H7 (cell line): ENCODE measurements around the gene PTGER3. TPM values are rescaled to one million over a fixed set of nuclear protein-coding genes. Genes with fewer than 3 reads are reported as not detected.

Experiments used
- DNase-seq: peaks from one replicate; pipeline ENCODE4 v3.0.0; 2012
- H3K27me3 ChIP-seq: 2 replicates; pipeline ENCODE4 v1.6.0; 2011; ENCODE audit warnings: mild to moderate bottlenecking, low read length; ENCODE audit not compliant: control insufficient read depth, insufficient read depth
- H3K36me3 ChIP-seq: replicated peaks from 2 replicates; pipeline ENCODE4 v1.5.1; 2011; ENCODE audit warnings: low read length; ENCODE audit not compliant: control insufficient read depth, insufficient read depth
- H3K4me3 ChIP-seq: 2 replicates; pipeline ENCODE4 v1.5.1; 2011; ENCODE audit warnings: low read depth, mild to moderate bottlenecking, control low read depth, low read length, moderate library complexity; ENCODE audit not compliant: insufficient read depth
- total RNA-seq: library from RNA; depleted of rRNA; stranded (reverse); fragments of >200 nt; shearing (Covaris generic); gene quantifications from 2 replicates; pipeline ENCODE4 v1.2.3, GENCODE V29; 2014

PTGER3 gene
- total RNA-seq, 1 experiment from 2014 or later: 0.03 TPM

GRCh38 chr1:71038942-71039341 lies 8.7 kb downstream of the PTGER3 start:
- Histone ChIP-seq H3K4me3 (no peak overlapping the region), H3K27me3 (no peaks in the 10 kb centered on the region), H3K36me3 (no peaks in the 10 kb centered on the region)
- no peak for DNase-seq

GRCh38 chr1:71037829-71038620 lies 9.6 kb downstream of the PTGER3 start:
- no peaks in the 10 kb centered on the region for H3K36me3 ChIP-seq
- no peak for DNase-seq
- no peak overlapping the region for H3K4me3 ChIP-seq
- no peaks in the 10 kb centered on the region for H3K27me3 ChIP-seq

GRCh38 chr1:71037066-71037465 lies 10.6 kb downstream of the PTGER3 start:
- H3K4me3 ChIP-seq: no peak overlapping the region
- no peaks in the 10 kb centered on the region for H3K27me3 ChIP-seq
- H3K36me3 ChIP-seq: no peaks in the 10 kb centered on the region
- no peak for DNase-seq

- DNase-seq: no peak
- H3K36me3 ChIP-seq: no peaks in the 10 kb centered on the region
- H3K27me3 ChIP-seq: no peaks in the 10 kb centered on the region
- H3K4me3 ChIP-seq: no peak overlapping the region
Measured at GRCh38 chr1:71033136-71033535, 14.5 kb downstream of the PTGER3 start.

- Histone ChIP-seq H3K27me3 (no peaks in the 10 kb centered on the region), H3K4me3 (no peak overlapping the region), H3K36me3 (no peaks in the 10 kb centered on the region)
- no peak for DNase-seq
Measured at GRCh38 chr1:71031426-71031825, 16.2 kb downstream of the PTGER3 start.

GRCh38 chr1:71030026-71030425 lies 17.6 kb downstream of the PTGER3 start:
- Histone ChIP-seq H3K36me3 (no peaks in the 10 kb centered on the region), H3K27me3 (no peaks in the 10 kb centered on the region), H3K4me3 (no peak overlapping the region)
- no peak for DNase-seq

- Histone ChIP-seq H3K27me3 (no peaks in the 10 kb centered on the region), H3K4me3 (no peak overlapping the region), H3K36me3 (no peaks in the 10 kb centered on the region)
- DNase-seq: no peak
Measured at GRCh38 chr1:71028981-71029380, 18.6 kb downstream of the PTGER3 start.

- Histone ChIP-seq H3K4me3 (no peak overlapping the region), H3K36me3 (no peaks in the 10 kb centered on the region), H3K27me3 (no peaks in the 10 kb centered on the region)
- no peak for DNase-seq
Measured at GRCh38 chr1:71027991-71028390, 19.6 kb downstream of the PTGER3 start.

- Histone ChIP-seq H3K36me3 (no peaks in the 10 kb centered on the region), H3K4me3 (no peak overlapping the region), H3K27me3 (no peaks in the 10 kb centered on the region)
- no peak for DNase-seq
Measured at GRCh38 chr1:71026093-71026492, 21.5 kb downstream of the PTGER3 start.

GRCh38 chr1:71023515-71023914 lies 24.1 kb downstream of the PTGER3 start:
- DNase-seq: no peak
- no peak overlapping the region for H3K4me3 ChIP-seq
- H3K36me3 ChIP-seq: no peaks in the 10 kb centered on the region
- no peaks in the 10 kb centered on the region for H3K27me3 ChIP-seq

GRCh38 chr1:71019233-71019969 lies 28.2 kb downstream of the PTGER3 start:
- Histone ChIP-seq H3K4me3 (no peak overlapping the region), H3K36me3 (no peaks in the 10 kb centered on the region), H3K27me3 (no peaks in the 10 kb centered on the region)
- no peak for DNase-seq

- DNase-seq: no peak
- Histone ChIP-seq H3K27me3 (no peaks in the 10 kb centered on the region), H3K4me3 (no peak overlapping the region), H3K36me3 (no peaks in the 10 kb centered on the region)
Measured at GRCh38 chr1:71018791-71019190, 28.8 kb downstream of the PTGER3 start.

GRCh38 chr1:71015745-71016144 lies 31.9 kb downstream of the PTGER3 start:
- no peaks in the 10 kb centered on the region for H3K27me3 ChIP-seq
- H3K36me3 ChIP-seq: no peaks in the 10 kb centered on the region
- no peak overlapping the region for H3K4me3 ChIP-seq
- DNase-seq: no peak

- no peak overlapping the region for H3K4me3 ChIP-seq
- H3K36me3 ChIP-seq: no peaks in the 10 kb centered on the region
- H3K27me3 ChIP-seq: no peaks in the 10 kb centered on the region
- DNase-seq: no peak
Measured at GRCh38 chr1:71014178-71014579, 33.4 kb downstream of the PTGER3 start.

GRCh38 chr1:71002709-71003475 lies 44.7 kb downstream of the PTGER3 start:
- Histone ChIP-seq H3K27me3 (no peaks in the 10 kb centered on the region), H3K4me3 (no peak overlapping the region), H3K36me3 (no peaks in the 10 kb centered on the region)
- no peak for DNase-seq
